RWPE2 (cell line): ENCODE measurements around the gene RNF220.

Experiments used
- ATAC-seq: fragments of 200-7000 bp; cut with Tn5 transposase; 3 replicates; pipeline ENCODE4 v1.9.1; 2021; ENCODE audit warnings: low read depth
- DNase-seq: peaks from one replicate; pipeline ENCODE4 v3.0.0-alpha.2; 2020; ENCODE audit warnings: low spot score
- H3K27ac ChIP-seq: fragments of 450-650 bp; 2 replicates; pipeline ENCODE4 v1.5.1; 2017; ENCODE audit warnings: mild to moderate bottlenecking; ENCODE audit not compliant: poor library complexity, severe bottlenecking
- H3K27me3 ChIP-seq: fragments of 250-450 bp; sonication (Bioruptor Pico); 2 replicates; pipeline ENCODE4 v1.5.1; 2021; ENCODE audit warnings: mild to moderate bottlenecking, moderate library complexity; ENCODE audit not compliant: insufficient read depth, poor library complexity, severe bottlenecking
- H3K36me3 ChIP-seq: fragments of 250-450 bp; sonication (Bioruptor Pico); 2 replicates; pipeline ENCODE4 v1.5.1; 2020; ENCODE audit warnings: low read depth, mild to moderate bottlenecking, moderate library complexity
- H3K4me1 ChIP-seq: fragments of 250-450 bp; sonication (Bioruptor Pico); 2 replicates; pipeline ENCODE4 v1.5.1; 2021; ENCODE audit warnings: mild to moderate bottlenecking, moderate library complexity; ENCODE audit not compliant: insufficient read depth, poor library complexity, severe bottlenecking
- H3K4me3 ChIP-seq: fragments of 250-450 bp; sonication (Bioruptor Pico); 2 replicates; pipeline ENCODE4 v1.5.1; 2021; ENCODE audit warnings: mild to moderate bottlenecking, moderate library complexity; ENCODE audit not compliant: severe bottlenecking
- H3K9me3 ChIP-seq: fragments of 250-450 bp; sonication (Bioruptor Pico); 2 replicates; pipeline ENCODE4 v1.5.1; 2021; ENCODE audit warnings: mild to moderate bottlenecking, moderate library complexity; ENCODE audit not compliant: severe bottlenecking
- CTCF ChIP-seq: fragments of 450-650 bp; IDR thresholded peaks from one replicate; pipeline ENCODE4 v1.5.1; 2017; ENCODE audit warnings: mild to moderate bottlenecking, moderate library complexity; ENCODE audit not compliant: poor library complexity, severe bottlenecking

RNF220 gene

DNA sequence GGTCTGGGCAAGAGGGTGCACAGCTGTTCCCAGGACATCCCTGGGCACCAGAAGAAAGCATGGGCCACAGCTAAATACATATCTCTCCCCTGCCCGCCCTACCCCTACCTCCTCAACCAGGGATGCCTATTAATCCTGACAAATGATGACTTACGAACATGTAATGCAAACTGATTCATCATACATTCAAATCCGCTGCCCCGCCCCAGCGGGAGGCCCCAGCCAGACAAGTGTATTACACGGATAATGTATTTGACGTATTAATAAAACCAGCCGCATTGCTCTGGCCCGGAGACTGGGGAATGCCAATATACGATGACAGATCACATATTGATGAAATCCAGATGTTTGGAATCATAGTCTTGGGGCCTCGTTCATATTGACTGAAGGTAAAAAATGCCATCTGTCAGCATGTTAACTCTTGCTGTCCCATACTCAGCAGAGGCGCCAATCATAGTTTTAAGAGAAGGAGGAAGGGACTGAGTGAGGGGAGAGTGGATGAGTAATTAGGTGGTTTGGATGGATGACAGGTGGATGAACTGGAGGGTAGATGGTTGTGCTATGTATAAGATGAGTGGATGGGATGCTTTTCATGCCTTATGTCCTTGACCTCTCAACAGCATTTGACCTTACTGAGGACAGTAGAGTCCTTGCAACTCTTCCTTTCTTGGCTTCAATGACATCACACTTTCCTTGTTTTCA, 201.0 kb downstream of the RNF220 start:
- no peak for DNase-seq
- no peak for TF ChIP-seq CTCF
- no peak overlapping the region for H3K27ac ChIP-seq

GRCh38 chr1:44606701-44607281, 201.7 kb downstream of the RNF220 start:
- Histone ChIP-seq H3K4me1 (peaks cover 9% of the 10 kb centered on the region), H3K27me3 (no peaks in the 10 kb centered on the region), H3K9me3 (no peaks in the 10 kb centered on the region), H3K27ac (no peak overlapping the region), H3K4me3 (no peak overlapping the region), H3K36me3 (no peaks in the 10 kb centered on the region)
- DNase-seq (no peak), ATAC-seq (no peak)
- TF ChIP-seq CTCF = no peak

More for the DNA sequence above, 201.0 kb downstream of the RNF220 start:
- Histone ChIP-seq H3K4me1 (peaks cover 9% of the 10 kb centered on the region), H3K36me3 (no peaks in the 10 kb centered on the region), H3K4me3 (no peak overlapping the region), H3K27me3 (no peaks in the 10 kb centered on the region), H3K9me3 (no peaks in the 10 kb centered on the region)
- peak; percentile 80 for ATAC-seq

DNA sequence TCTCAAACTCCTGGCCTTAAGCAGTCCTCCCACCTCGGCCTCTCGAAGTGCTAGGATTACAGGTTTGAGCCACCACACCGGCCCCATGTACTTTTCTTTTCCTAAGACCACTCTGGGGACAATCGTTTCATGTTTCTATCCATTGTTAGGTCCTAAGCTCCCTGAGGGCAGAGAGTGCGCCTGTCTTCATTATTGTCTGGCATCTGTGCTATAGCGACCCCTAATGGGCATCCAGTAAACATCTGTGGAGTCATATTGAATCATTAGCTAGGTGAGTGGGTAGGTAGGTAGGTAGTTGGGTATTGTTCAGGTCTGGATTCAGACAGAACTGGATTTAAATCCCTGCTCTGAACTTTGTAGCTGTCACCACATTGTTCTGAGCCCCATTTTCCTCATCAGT, 203.1 kb downstream of the RNF220 start:
- H3K36me3 ChIP-seq = no peaks in the 10 kb centered on the region
- ATAC-seq = no peak
- no peaks in the 10 kb centered on the region for H3K27me3 ChIP-seq
- TF ChIP-seq CTCF = peak; percentile 22
- DNase-seq = no peak
- H3K4me3 ChIP-seq = no peak overlapping the region
- peaks cover 9% of the 10 kb centered on the region for H3K4me1 ChIP-seq
- H3K9me3 ChIP-seq = no peaks in the 10 kb centered on the region
- H3K27ac ChIP-seq = no peak overlapping the region

GRCh38 chr1:44609412-44609767, 204.3 kb downstream of the RNF220 start:
- no peak overlapping the region for H3K27ac ChIP-seq
- peak; percentile 42; the same call in 1 of the 3 replicates for ATAC-seq
- H3K36me3 ChIP-seq = no peaks in the 10 kb centered on the region
- peaks cover 9% of the 10 kb centered on the region for H3K4me1 ChIP-seq
- H3K4me3 ChIP-seq = no peak overlapping the region
- no peaks in the 10 kb centered on the region for H3K9me3 ChIP-seq
- peak; percentile 47 for TF ChIP-seq CTCF
- no peak for DNase-seq
- no peaks in the 10 kb centered on the region for H3K27me3 ChIP-seq
